HG02571 (cell line): Measurements from ENCODE around the gene STMN3.
A peak's percentile ranks its signal among the peaks of the same experiment; 100 is the strongest.
"Not testable (repeated sequence)": the region's sequence is repeated elsewhere in the genome, so short reads cannot be mapped to it uniquely, and the experiment has no call there.

Source experiments
- ATAC-seq: cut with Tn5 transposase; IDR thresholded peaks from one replicate; pipeline ENCODE4 v1.9.1; 2021; ENCODE audit warnings: mild to moderate bottlenecking, moderate library complexity; ENCODE audit not compliant: unreplicated experiment

STMN3 gene

GRCh38 chr20:63639093-63639975 lies 13.9 kb downstream of the STMN3 start:
- ATAC-seq: no peak

- ATAC-seq: no peak
Observed at GRCh38 chr20:63636752-63637628, 16.2 kb downstream of the STMN3 start.

GRCh38 chr20:63635431-63636141 lies 17.6 kb downstream of the STMN3 start:
- ATAC-seq: no peak

- ATAC-seq: no peak
Observed at GRCh38 chr20:63633732-63634131, 19.5 kb downstream of the STMN3 start.

- ATAC-seq: not testable (repeated sequence)
Observed at GRCh38 chr20:63631426-63631825, 21.8 kb downstream of the STMN3 start.

GRCh38 chr20:63630956-63631355 lies 22.3 kb downstream of the STMN3 start:
- ATAC-seq: not testable (repeated sequence)

GRCh38 chr20:63628246-63628975 lies 24.8 kb downstream of the STMN3 start:
- no peak for ATAC-seq

GRCh38 chr20:63627751-63628245 lies 25.4 kb downstream of the STMN3 start:
- no peak for ATAC-seq

- ATAC-seq: peak; percentile 71
Observed at GRCh38 chr20:63627129-63627750, 26.0 kb downstream of the STMN3 start.

- ATAC-seq: peak; percentile 45
Observed at GRCh38 chr20:63626424-63627128, 26.6 kb downstream of the STMN3 start, which contains the start of gene GMEB2. Gene GMEB2 (minus strand): TSS chr20:63627101. CDS start chr20:63619397, 7,704 bp downstream.

GRCh38 chr20:63625771-63626423 lies 27.3 kb downstream of the STMN3 start:
- no peak for ATAC-seq

GRCh38 chr20:63624486-63624885 lies 28.7 kb downstream of the STMN3 start:
- ATAC-seq: no peak

GRCh38 chr20:63622732-63623131 lies 30.5 kb downstream of the STMN3 start:
- no peak for ATAC-seq

- ATAC-seq: no peak
Observed at GRCh38 chr20:63622096-63622495, 31.1 kb downstream of the STMN3 start.

GRCh38 chr20:63620991-63621390 lies 32.2 kb downstream of the STMN3 start:
- ATAC-seq: no peak

GRCh38 chr20:63619505-63619904 lies 33.7 kb downstream of the STMN3 start:
- no peak for ATAC-seq

GRCh38 chr20:63619086-63619485 lies 34.1 kb downstream of the STMN3 start:
- no peak for ATAC-seq

- ATAC-seq: no peak
Observed at GRCh38 chr20:63618291-63618980, 34.8 kb downstream of the STMN3 start.
